Stimulated activated CD4-positive, alpha-beta T cell treated with anti-CD3 and anti-CD28 coated beads, Interleukin-12 subunit alpha, Interleukin-12 subunit beta, amount 100 ng/mL, for 4 hours (primary cell): Measurements from ENCODE around the gene RPS6KA4.

Experiments
- DNase-seq: peaks from one replicate; pipeline ENCODE4 v3.0.0-alpha.2; 2020

RPS6KA4 gene

GRCh38 chr11:64349404-64349803, 9.6 kb upstream of the RPS6KA4 start:
- DNase-seq = no peak

- no peak for DNase-seq
These were observed 7.8 kb upstream of the RPS6KA4 start for GRCh38 chr11:64351136-64351631.

GRCh38 chr11:64352099-64352994, 6.6 kb upstream of the RPS6KA4 start:
- DNase-seq = no peak

- DNase-seq = no peak
These were observed 5.8 kb upstream of the RPS6KA4 start for GRCh38 chr11:64352995-64353714.

GRCh38 chr11:64353715-64354506, 5.1 kb upstream of the RPS6KA4 start:
- DNase-seq = no peak

- peak; percentile 34 for DNase-seq
These were observed 3.7 kb upstream of the RPS6KA4 start for GRCh38 chr11:64355078-64355940.

GRCh38 chr11:64356498-64357411, 2.2 kb upstream of the RPS6KA4 start:
- DNase-seq = no peak

GRCh38 chr11:64357446-64357845, 1.5 kb upstream of the RPS6KA4 start:
- no peak for DNase-seq

GRCh38 chr11:64357904-64358535, 942 bp upstream of the RPS6KA4 start:
- DNase-seq = peak; percentile 39

- no peak for DNase-seq
These were observed 441 bp upstream of the RPS6KA4 start for GRCh38 chr11:64358536-64358906.

- no peak for DNase-seq
These were observed 917 bp downstream of the RPS6KA4 start for GRCh38 chr11:64359712-64360445.

- DNase-seq = no peak
These were observed 1.5 kb downstream of the RPS6KA4 start for GRCh38 chr11:64360448-64360921.

- no peak for DNase-seq
These were observed 2.7 kb downstream of the RPS6KA4 start for GRCh38 chr11:64361659-64362058.

- DNase-seq = no peak
These were observed 3.4 kb downstream of the RPS6KA4 start for GRCh38 chr11:64362339-64362738.

GRCh38 chr11:64364435-64364834, 5.5 kb downstream of the RPS6KA4 start:
- DNase-seq = no peak

- no peak for DNase-seq
These were observed 5.9 kb downstream of the RPS6KA4 start for GRCh38 chr11:64364911-64365310.

GRCh38 chr11:64366751-64367150, 7.8 kb downstream of the RPS6KA4 start:
- no peak for DNase-seq

GRCh38 chr11:64367931-64368672, 9.1 kb downstream of the RPS6KA4 start:
- no peak for DNase-seq

GRCh38 chr11:64368673-64369074, 9.7 kb downstream of the RPS6KA4 start:
- DNase-seq = no peak
